ENCODE results near the gene EYA2.
"Not testable (repeated sequence)": the region's sequence is repeated elsewhere in the genome, so short reads cannot be mapped to it uniquely, and the experiment has no call there.

EYA2 gene

DNA sequence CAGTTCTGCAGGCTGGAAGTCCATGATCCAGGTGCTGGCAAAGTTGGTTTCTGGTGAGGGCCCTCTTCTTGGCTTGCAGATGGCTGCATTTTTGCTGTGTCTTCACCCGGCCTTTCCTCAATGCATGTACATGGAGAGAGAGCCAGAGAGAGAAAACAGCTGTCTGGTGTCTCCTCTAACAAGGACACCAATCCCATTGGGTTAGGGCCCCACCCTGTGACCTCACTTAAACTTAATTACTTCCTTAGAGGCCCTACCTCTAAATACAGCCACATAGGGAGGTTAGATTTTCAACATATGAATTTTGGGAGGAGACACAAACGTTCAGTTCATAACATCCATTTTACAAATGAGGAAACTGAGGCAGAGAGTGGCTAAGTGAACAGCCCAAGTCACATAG is 259.4 kb downstream of the EYA2 start:
- no peak for DNase-seq

- DNase-seq, result no peak
These were observed 261.9 kb downstream of the EYA2 start for GRCh38 chr20:47156301-47157137.

- no peak for DNase-seq
These were observed 264.5 kb downstream of the EYA2 start for GRCh38 chr20:47159166-47159565.

GRCh38 chr20:47160240-47160639 is 265.6 kb downstream of the EYA2 start:
- no peak for DNase-seq

DNA sequence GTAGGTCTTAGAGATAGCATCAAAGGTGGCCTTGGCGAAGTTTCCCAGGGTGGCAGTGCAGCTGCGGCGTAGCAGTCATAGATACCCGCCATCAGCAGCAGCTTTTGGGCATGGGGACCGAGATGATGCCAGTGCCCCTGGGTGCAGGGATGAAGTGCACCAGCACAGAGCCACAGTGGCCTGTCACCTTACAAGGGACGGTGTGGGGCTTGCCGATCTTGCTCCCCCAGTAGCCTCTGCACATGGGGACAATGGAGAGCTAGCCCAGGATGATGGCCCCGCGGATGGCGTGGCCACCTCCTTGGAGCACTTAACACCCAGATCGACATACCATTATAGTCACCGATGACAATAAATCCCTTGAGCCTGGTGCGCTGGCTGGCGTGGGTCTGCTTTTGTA is 266.3 kb downstream of the EYA2 start:
- no peak for DNase-seq

DNA sequence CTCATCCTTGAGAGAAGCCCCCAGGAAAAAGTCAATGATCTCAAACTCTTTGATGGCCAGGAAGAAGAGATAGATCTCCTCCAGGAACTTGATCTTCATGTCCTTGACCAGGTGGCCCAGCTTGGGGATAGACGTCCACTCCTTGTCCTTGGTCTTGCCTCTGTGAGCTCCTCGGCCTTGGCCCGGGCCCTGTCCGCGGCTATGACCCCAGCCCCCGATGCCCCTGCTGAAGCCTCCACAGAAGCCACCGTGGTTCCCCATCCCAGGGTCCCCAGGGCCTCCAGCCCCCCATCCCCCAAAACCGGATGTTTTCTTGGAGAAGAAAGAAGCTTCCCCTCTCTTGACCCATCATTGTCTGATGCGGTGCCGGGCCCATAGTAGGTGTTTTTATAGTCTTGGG is 266.8 kb downstream of the EYA2 start:
- DNase-seq, result no peak

DNA sequence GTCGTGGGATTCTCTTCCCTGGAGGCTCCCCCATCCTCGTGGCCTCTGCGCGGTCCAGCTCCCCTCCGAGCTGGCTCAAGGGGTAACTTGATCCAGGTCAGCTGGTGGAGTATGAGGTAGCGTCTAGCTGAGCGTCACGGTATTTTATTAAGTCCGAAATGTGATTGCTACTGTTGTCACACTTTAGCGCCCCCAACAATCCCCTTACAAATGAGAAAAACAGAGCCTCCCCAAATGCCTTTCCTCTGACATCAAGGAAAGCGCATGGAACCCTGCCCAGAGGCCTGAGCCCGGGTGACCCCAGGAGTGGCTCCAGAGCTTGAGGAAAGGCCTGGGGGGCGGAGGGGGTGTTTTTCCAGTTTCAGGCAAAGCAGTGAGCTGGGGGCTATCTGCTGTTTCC is 269.5 kb downstream of the EYA2 start:
- no peak for DNase-seq

GRCh38 chr20:47165376-47165865 is 270.8 kb downstream of the EYA2 start:
- no peak for DNase-seq

DNA sequence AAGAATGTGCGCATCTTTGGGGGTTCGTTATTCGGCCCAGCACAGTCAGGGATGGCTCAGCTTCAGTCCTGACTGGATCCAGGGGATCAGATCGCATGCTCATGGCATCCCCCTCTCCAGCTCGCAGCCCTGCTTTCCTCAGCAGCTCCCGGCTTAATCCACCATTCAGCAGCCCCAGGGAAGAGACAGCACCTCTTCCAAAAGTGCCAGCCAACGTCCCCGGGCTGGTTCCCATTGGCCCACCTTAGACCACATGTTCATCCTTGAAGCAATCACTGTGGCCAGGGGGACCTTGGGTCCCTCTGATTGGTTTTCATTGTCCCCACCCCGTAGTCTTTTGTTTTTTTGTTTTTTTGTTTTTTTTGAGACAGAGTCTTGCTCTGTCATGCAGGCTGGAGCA is 273.2 kb downstream of the EYA2 start:
- no peak for DNase-seq

GRCh38 chr20:47172579-47172978 is 277.9 kb downstream of the EYA2 start:
- DNase-seq, result no peak

DNA sequence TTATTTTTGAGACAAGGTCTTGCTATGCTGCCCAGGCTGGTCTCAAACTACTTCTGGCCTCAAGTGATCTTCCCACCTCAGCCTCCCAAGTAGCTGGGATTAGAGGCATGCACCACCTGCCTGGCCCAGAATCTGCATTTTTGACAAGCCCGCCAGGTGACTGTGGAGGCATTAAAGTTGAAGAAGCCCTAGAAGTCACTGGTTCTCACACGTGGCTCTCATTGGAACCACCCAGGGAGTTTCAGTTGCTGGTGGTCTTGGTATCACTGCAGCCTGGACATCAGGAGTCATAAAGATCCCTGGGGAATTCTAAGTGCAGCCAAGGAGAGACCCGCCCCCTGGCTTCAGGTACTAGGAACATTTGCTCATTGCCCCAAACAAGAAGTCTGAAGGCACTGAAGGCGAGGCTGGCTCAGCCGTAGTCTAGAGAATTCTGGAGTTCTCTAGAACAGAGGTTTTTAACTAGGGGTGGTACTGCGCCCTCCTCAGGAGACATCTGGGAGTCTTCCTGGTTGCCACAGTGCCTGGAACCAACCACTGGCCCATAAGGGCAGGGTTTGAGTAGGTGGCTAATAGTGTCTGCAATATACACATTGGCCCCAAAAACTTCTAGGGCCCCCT is 279.1 kb downstream of the EYA2 start:
- no peak for DNase-seq

- no peak for DNase-seq
These were observed 280.0 kb downstream of the EYA2 start for GRCh38 chr20:47174456-47175243.

GRCh38 chr20:47175493-47175892 is 280.9 kb downstream of the EYA2 start:
- no peak for DNase-seq

DNA sequence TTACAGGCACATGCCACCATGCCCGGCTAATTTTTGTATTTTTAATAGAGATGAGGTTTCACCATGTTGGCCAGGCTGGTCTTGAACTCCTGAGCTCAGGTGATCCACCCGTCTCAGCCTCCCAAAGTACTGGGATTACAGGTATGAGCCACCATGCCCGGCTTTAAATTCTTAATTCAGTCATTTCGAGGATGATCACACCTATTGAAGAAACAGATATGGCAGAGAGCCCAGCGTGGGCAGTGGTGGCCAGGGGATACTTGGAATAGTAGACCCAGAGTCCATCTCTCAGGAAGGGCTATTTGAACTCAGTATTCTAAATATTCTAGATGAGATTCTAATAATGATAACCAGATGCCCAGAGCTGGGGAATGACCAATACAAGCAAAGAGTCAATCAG is 281.6 kb downstream of the EYA2 start:
- not testable (repeated sequence) for DNase-seq

GRCh38 chr20:47178277-47178676 is 283.6 kb downstream of the EYA2 start:
- DNase-seq, result no peak

DNA sequence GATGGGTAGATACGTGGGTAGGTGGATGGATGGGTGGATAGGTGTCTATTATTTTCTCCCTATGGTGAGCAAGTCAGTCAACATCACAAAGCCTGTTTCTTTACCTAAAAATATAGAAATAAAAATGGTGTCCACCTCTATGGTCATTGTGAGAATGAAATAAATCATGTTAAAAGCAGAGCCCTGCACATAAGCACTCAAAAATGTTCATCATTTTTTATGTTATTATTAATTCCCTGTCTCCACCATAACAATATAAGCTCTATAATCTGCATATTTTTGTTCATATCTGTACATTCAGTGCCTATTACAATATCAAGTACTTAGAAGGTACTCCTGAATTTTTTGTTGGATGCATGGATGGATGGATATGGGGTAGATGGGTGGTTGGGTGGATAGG is 284.2 kb downstream of the EYA2 start:
- no peak for DNase-seq

DNA sequence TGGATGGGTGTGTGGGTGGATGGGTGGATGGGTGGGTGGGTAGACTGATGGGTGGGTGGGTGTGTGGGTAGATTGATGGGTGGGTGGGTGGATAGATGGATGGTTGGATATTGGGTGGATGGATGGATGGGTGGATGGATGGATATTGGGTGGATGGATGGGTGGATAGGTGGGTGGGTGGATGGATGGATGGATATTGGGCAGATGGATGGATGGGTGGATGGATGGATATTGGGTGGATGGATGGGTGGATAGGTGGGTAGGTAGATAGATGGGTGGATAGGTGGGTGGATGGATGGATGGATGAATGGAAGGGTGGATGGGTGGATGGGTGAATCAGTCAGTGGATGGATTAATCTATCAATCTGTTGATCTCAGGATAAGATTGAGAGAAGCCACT is 284.6 kb downstream of the EYA2 start:
- DNase-seq, result no peak

DNA sequence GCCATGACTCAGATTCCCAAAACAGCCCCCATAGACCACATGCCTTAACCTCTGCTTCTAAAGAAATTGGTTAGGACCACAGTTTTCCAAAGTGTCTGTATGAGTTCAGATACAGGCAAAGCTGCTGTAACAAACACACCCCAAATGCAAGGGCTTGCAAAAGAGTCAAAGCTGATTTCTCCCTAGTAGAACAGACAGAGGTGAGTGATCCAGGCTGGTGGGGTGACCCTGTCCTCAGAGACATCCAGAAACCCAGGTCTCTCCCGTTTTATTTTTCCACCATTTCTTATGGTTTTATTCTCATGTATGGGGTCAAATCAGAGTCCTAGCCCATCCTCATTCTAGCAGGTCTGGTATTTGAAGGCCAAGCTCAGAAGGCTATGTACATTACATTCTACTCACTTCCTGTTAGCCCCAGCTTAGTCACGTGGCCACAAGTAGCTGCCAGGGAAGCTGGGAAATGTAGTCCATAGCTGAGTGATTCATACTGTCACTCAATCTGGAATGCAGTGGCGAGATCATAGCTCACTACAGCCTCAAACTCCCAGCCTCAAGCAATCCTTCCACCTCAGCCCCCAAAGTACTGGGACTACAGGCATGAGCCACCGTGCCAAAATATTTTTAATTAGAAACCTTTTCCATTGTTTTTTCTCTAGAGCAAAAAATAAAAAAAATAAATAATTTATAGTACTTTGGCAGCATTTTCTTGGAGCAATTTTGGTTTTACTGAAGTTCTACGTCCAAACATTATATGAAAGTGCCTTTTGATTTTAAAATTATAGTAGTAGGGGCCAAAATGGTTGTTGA is 286.6 kb downstream of the EYA2 start:
- no peak for DNase-seq

DNA sequence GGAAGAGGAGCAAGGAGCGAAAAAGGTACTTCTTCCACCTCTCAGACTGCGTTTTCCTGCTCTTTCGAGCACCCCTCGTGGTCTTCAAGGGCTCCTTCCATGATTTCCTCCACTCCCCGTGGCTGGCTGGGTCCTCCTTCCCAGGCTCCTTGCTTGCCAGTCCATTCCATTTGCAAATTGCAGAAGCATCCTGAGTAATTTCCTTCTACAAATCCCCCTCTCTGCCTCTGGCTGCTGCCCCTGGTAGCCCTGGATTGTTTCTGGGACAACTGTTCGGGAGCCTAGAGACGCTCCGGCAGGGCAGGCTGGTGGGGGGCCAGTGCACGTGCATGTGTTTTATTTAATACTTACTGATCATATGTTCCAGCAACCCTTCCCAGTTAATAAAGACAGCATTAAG is 288.7 kb downstream of the EYA2 start:
- DNase-seq, result no peak

- no peak for DNase-seq
These were observed 293.0 kb downstream of the EYA2 start for GRCh38 chr20:47187450-47188195.

DNA sequence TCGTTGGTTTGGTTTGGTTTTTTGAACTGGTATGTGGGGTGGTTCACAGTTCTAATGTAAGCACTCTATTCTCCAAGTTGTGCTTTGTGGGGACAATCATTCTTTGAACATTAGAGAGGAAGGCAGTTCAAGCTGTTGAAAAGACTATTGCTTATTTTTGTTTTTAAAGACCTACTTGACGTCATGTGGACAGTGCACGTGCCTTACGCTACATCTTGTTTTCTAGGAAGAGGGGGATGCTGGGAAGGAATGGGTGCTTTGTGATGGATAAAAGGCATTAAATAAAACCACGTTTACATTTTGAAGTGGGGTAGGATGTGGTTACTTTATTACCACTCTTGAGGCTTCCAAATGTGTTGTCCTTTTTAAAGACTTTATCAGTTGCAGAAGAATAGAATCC is 293.9 kb downstream of the EYA2 start:
- DNase-seq, result no peak

- DNase-seq, result no peak
These were observed 294.4 kb downstream of the EYA2 start for GRCh38 chr20:47189060-47189459.

Measured in activated CD4-positive, CD25-positive, alpha-beta regulatory T cell treated with anti-CD3 and anti-CD28 coated beads, Interleukin-2, amount 50 U/mL, for 72 hours (primary cell).